Islet precursor cell (in vitro differentiated cells): ENCODE data around the gene DISP3.

Experiments used
- DNase-seq: peaks from one replicate; pipeline ENCODE4 v3.0.0-alpha.2; 2018

Gene DISP3

GRCh38 chr1:11458811-11459275 is 20.1 kb upstream of the DISP3 start:
- DNase-seq: no peak

GRCh38 chr1:11461531-11462137 is 17.3 kb upstream of the DISP3 start:
- DNase-seq: no peak

GRCh38 chr1:11462224-11462923 is 16.6 kb upstream of the DISP3 start:
- no peak for DNase-seq

GRCh38 chr1:11463177-11463576 is 15.8 kb upstream of the DISP3 start:
- DNase-seq: no peak

- no peak for DNase-seq
These were observed 13.6 kb upstream of the DISP3 start for GRCh38 chr1:11465307-11465706.

- DNase-seq: no peak
These were observed 12.5 kb upstream of the DISP3 start for GRCh38 chr1:11466416-11466815.

- no peak for DNase-seq
These were observed 10.1 kb upstream of the DISP3 start for GRCh38 chr1:11468878-11469277.

- no peak for DNase-seq
These were observed 8.0 kb upstream of the DISP3 start for GRCh38 chr1:11470912-11471311.

GRCh38 chr1:11471473-11471872 is 7.5 kb upstream of the DISP3 start:
- DNase-seq: no peak

- DNase-seq: no peak
These were observed 6.7 kb upstream of the DISP3 start for GRCh38 chr1:11472284-11472683.

- no peak for DNase-seq
These were observed 6.2 kb upstream of the DISP3 start for GRCh38 chr1:11472741-11473140.

- DNase-seq: peak; percentile 80
These were observed 5.4 kb upstream of the DISP3 start for GRCh38 chr1:11473491-11474034.

GRCh38 chr1:11474826-11475225 is 4.1 kb upstream of the DISP3 start:
- DNase-seq: no peak

GRCh38 chr1:11475748-11476147 is 3.2 kb upstream of the DISP3 start:
- no peak for DNase-seq

GRCh38 chr1:11479375-11479979 is 522 bp downstream of the DISP3 start:
- no peak for DNase-seq

GRCh38 chr1:11481019-11481418 is 2.1 kb downstream of the DISP3 start:
- DNase-seq: no peak

- DNase-seq: no peak
These were observed 3.2 kb downstream of the DISP3 start for GRCh38 chr1:11482198-11482597.

GRCh38 chr1:11482701-11483479 is 3.9 kb downstream of the DISP3 start:
- no peak for DNase-seq

- no peak for DNase-seq
These were observed 4.8 kb downstream of the DISP3 start for GRCh38 chr1:11483581-11484320.

- no peak for DNase-seq
These were observed 5.3 kb downstream of the DISP3 start for GRCh38 chr1:11484321-11484655.

- DNase-seq: no peak
These were observed 6.2 kb downstream of the DISP3 start for GRCh38 chr1:11485191-11485590.

- DNase-seq: no peak
These were observed 7.5 kb downstream of the DISP3 start for GRCh38 chr1:11486231-11487009.
